ENCODE results near the gene ZNF205. TPM values are rescaled to one million over a fixed set of nuclear protein-coding genes. Genes with fewer than 3 reads are reported as not detected.

The ZNF205 gene
- total and polyA plus RNA-seq, 2 of the 8 experiments (the other 6 are each of a cell fraction or from before 2014, with no cell fraction given), result 19.1 to 19.9 TPM

- TF ChIP-seq, protein P1, sequence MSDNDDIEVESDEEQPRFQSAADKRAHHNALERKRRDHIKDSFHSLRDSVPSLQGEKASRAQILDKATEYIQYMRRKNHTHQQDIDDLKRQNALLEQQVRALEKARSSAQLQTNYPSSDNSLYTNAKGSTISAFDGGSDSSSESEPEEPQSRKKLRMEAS (IDR thresholded peaks at IDR 0.05), result peak; percentile 81
- TF ChIP-seq POLR2A (IDR thresholded peaks at IDR 0.05; ENCODE audit: control extremely low read depth in 1 of 2, low read depth in 2 of 2, low read length in 2 of 2), result peak; percentile 77 to 94
- no peak for TF ChIP-seq RBBP5 (IDR thresholded peaks at IDR 0.05; ENCODE audit: borderline replicate concordance, low read depth, low read length)
- TF ChIP-seq SAP30 (IDR thresholded peaks at IDR 0.05; ENCODE audit: insufficient read depth, insufficient replicate concordance, low read length), result peak; percentile 77
- peak; percentile 71 for TF ChIP-seq TAF1 (IDR thresholded peaks at IDR 0.05; ENCODE audit: low read depth, low read length)
- no peak for TF ChIP-seq JUN (IDR thresholded peaks at IDR 0.05; ENCODE audit: low read depth, low read length)
- peak; percentile 41; the same call in 1 of the 2 replicates for TF ChIP-seq CHD1 (IDR thresholded peaks at IDR 0.05; ENCODE audit: low read depth, low read length)
- TF ChIP-seq EGR1 (IDR thresholded peaks at IDR 0.05; ENCODE audit: borderline replicate concordance, low read depth, low read length), result no peak
- TF ChIP-seq SP1 (IDR thresholded peaks at IDR 0.05; ENCODE audit: low read depth, low read length), result peak; percentile 92
- peak; percentile 68; the same call in 1 of the 2 replicates for TF ChIP-seq PHF8 (conservative IDR thresholded peaks at IDR 0.05; ENCODE audit: low read depth, low read length)
- no peak for TF ChIP-seq EZH2 (IDR thresholded peaks at IDR 0.05; ENCODE audit: low read depth, low read length, severe bottlenecking)
- TF ChIP-seq E2F6 (IDR thresholded peaks at IDR 0.05), result peak; percentile 55; the same call in 1 of the 2 replicates
- TF ChIP-seq SIX5 (IDR thresholded peaks at IDR 0.05; ENCODE audit: low read depth, low read length), result no peak
- peak in 1 of 2 experiments; percentile 16; a peak in 1 of 4 replicates for TF ChIP-seq HDAC2 (IDR thresholded peaks at IDR 0.05; ENCODE audit: borderline replicate concordance in 1 of 2, low read depth in 2 of 2, low read length in 2 of 2)
- peak; percentile 51 for TF ChIP-seq ASH2L (IDR thresholded peaks at IDR 0.05; ENCODE audit: low read length)
- 0 out of 2 replicates have a peak, but pooled peaks have one; percentile 17 for TF ChIP-seq POU5F1 (IDR thresholded peaks at IDR 0.05; ENCODE audit: low read depth, low read length)
- TF ChIP-seq GTF2F1 (IDR thresholded peaks at IDR 0.05; ENCODE audit: borderline replicate concordance, low read depth, low read length), result peak; percentile 15; the same call in 1 of the 2 replicates
- 0 out of 2 replicates have a peak, but pooled peaks have one; percentile 61 for TF ChIP-seq TCF12 (IDR thresholded peaks at IDR 0.05; ENCODE audit: low read depth, low read length)
- TF ChIP-seq TEAD4 (IDR thresholded peaks at IDR 0.05; ENCODE audit: low read depth, low read length), result peak; percentile 71; the same call in 1 of the 2 replicates
- TF ChIP-seq EP300 (IDR thresholded peaks at IDR 0.05; ENCODE audit: borderline replicate concordance in 1 of 2, low read depth in 2 of 2, low read length in 2 of 2), result peak in 1 of 2 experiments; percentile 32; a peak in 1 of 3 replicates
- peak; percentile 77 for TF ChIP-seq TAF7 (optimal IDR thresholded peaks at IDR 0.05; ENCODE audit: borderline replicate concordance, low read depth, low read length)
These were observed 13.7 kb upstream of the ZNF205 start, which contains the start of gene ZSCAN10 (continued) for GRCh38 chr16:3098459-3099394.

All from H1 (cell line).